Activated CD4-positive, alpha-beta T cell treated with anti-CD3 and anti-CD28 coated beads, Interleukin-2, amount 50 U/mL, for 16 hours (primary cell): ENCODE measurements around the gene TAF1C.
"Not testable (repeated sequence)": the region's sequence is repeated elsewhere in the genome, so short reads cannot be mapped to it uniquely, and the experiment has no call there.

Source experiments
- DNase-seq: peaks from one replicate; pipeline ENCODE4 v3.0.0-alpha.2; 2020

Gene TAF1C

GRCh38 chr16:84186685-84187437 lies at the start of gene TAF1C:
TSS of gene TAF1C (minus strand) at chr16:84187057. CDS start at chr16:84184988, 2,069 bp downstream.
- DNase-seq: peak; percentile 93

GRCh38 chr16:84234321-84235241 lies 47.7 kb upstream of the TAF1C start:
- DNase-seq: no peak

- no peak for DNase-seq
Measured at GRCh38 chr16:84233748-84234147, 46.9 kb upstream of the TAF1C start.

- DNase-seq: no peak
Measured at GRCh38 chr16:84232969-84233368, 46.1 kb upstream of the TAF1C start.

- no peak for DNase-seq
Measured at GRCh38 chr16:84232060-84232459, 45.2 kb upstream of the TAF1C start.

GRCh38 chr16:84229471-84229870 lies 42.6 kb upstream of the TAF1C start:
- no peak for DNase-seq

GRCh38 chr16:84228256-84228838 lies 41.5 kb upstream of the TAF1C start:
- no peak for DNase-seq

GRCh38 chr16:84227548-84227947 lies 40.7 kb upstream of the TAF1C start:
- DNase-seq: no peak

- DNase-seq: no peak
Measured at GRCh38 chr16:84226026-84226425, 39.2 kb upstream of the TAF1C start.

GRCh38 chr16:84225571-84225970 lies 38.7 kb upstream of the TAF1C start:
- DNase-seq: no peak

GRCh38 chr16:84225126-84225525 lies 38.3 kb upstream of the TAF1C start:
- no peak for DNase-seq

GRCh38 chr16:84224554-84224953 lies 37.7 kb upstream of the TAF1C start:
- DNase-seq: no peak

- no peak for DNase-seq
Measured at GRCh38 chr16:84223456-84223855, 36.6 kb upstream of the TAF1C start.

GRCh38 chr16:84220851-84221250 lies 34.0 kb upstream of the TAF1C start:
- no peak for DNase-seq

GRCh38 chr16:84218956-84219355 lies 32.1 kb upstream of the TAF1C start:
- no peak for DNase-seq

- no peak for DNase-seq
Measured at GRCh38 chr16:84218176-84218823, 31.4 kb upstream of the TAF1C start.

GRCh38 chr16:84216144-84216543 lies 29.3 kb upstream of the TAF1C start:
- not testable (repeated sequence) for DNase-seq

- DNase-seq: no peak
Measured at GRCh38 chr16:84215531-84215930, 28.7 kb upstream of the TAF1C start.

GRCh38 chr16:84214451-84215066 lies 27.7 kb upstream of the TAF1C start:
- no peak for DNase-seq

- DNase-seq: no peak
Measured at GRCh38 chr16:84212631-84213030, 25.8 kb upstream of the TAF1C start.

GRCh38 chr16:84212154-84212553 lies 25.3 kb upstream of the TAF1C start:
- DNase-seq: no peak

- DNase-seq: no peak
Measured at GRCh38 chr16:84209989-84210388, 23.1 kb upstream of the TAF1C start.

- no peak for DNase-seq
Measured at GRCh38 chr16:84207879-84208278, 21.0 kb upstream of the TAF1C start.
